ENCODE results near the gene MYBPC3. TPM values are rescaled to one million over a fixed set of nuclear protein-coding genes. Genes with fewer than 3 reads are reported as not detected.

Gene MYBPC3
- total and polyA plus RNA-seq, 2 donors (not counting 1 experiment from before 2014, with no cell fraction given) = not detected

GRCh38 chr11:47375020-47375419 lies 22.5 kb upstream of the MYBPC3 start:
- no peaks in the 10 kb centered on the region for H3K36me3 ChIP-seq (ENCODE audit: control insufficient read depth, insufficient read depth, low read length)
- no peak for TF ChIP-seq CTCF (conservative IDR thresholded peaks at IDR 0.05 in 1 of 2, IDR thresholded peaks at IDR 0.05 in 1 of 2; ENCODE audit: low read depth in 1 of 2, low read length in 2 of 2)
- no peak for TF ChIP-seq EZH2 (IDR thresholded peaks at IDR 0.05; ENCODE audit: low read length, missing control alignments)
- no peak overlapping the region for H2AFZ ChIP-seq (ENCODE audit: low read length)
- H3K4me1 ChIP-seq (ENCODE audit: control insufficient read depth, extremely low read depth, insufficient read depth, low read length) = no peaks in the 10 kb centered on the region
- no peak overlapping the region for H3K4me3 ChIP-seq (replicated peaks in 1 of 4; ENCODE audit: control extremely low read depth in 1 of 4, insufficient read depth in 1 of 4, low read depth in 3 of 4, low read length in 4 of 4)
- H3K9me3 ChIP-seq (ENCODE audit: control insufficient read depth, insufficient read depth, low read depth, low read length) = no peaks in the 10 kb centered on the region
- H3K27ac ChIP-seq (ENCODE audit: insufficient read depth, low read length) = no peak overlapping the region
- H3K4me2 ChIP-seq (ENCODE audit: extremely low read depth, insufficient read depth, low read length) = no peak overlapping the region
- no peaks in the 10 kb centered on the region for H4K20me1 ChIP-seq (ENCODE audit: control insufficient read depth, extremely low read depth, insufficient read depth, low read length)
- H3K27me3 ChIP-seq (ENCODE audit: control insufficient read depth, insufficient read depth, low read length) = no peaks in the 10 kb centered on the region
- DNase-seq (ENCODE audit: low read depth in 2 of 2) = no peak
- no peaks in the 10 kb centered on the region for H3K79me2 ChIP-seq (ENCODE audit: control insufficient read depth, insufficient read depth, low read length)
- H3K9ac ChIP-seq (ENCODE audit: insufficient read depth, low read length) = no peak overlapping the region

GRCh38 chr11:47374720-47375019 lies 22.2 kb upstream of the MYBPC3 start:
- no peaks in the 10 kb centered on the region for H4K20me1 ChIP-seq (ENCODE audit: control insufficient read depth, extremely low read depth, insufficient read depth, low read length)
- TF ChIP-seq CTCF (conservative IDR thresholded peaks at IDR 0.05 in 1 of 2, IDR thresholded peaks at IDR 0.05 in 1 of 2; ENCODE audit: low read depth in 1 of 2, low read length in 2 of 2) (no peak), EZH2 (IDR thresholded peaks at IDR 0.05; ENCODE audit: low read length, missing control alignments) (no peak)
- H3K9ac ChIP-seq (ENCODE audit: insufficient read depth, low read length) = no peak overlapping the region
- H3K79me2 ChIP-seq (ENCODE audit: control insufficient read depth, insufficient read depth, low read length) = no peaks in the 10 kb centered on the region
- no peak overlapping the region for H3K27ac ChIP-seq (ENCODE audit: insufficient read depth, low read length)
- H3K9me3 ChIP-seq (ENCODE audit: control insufficient read depth, insufficient read depth, low read depth, low read length) = no peaks in the 10 kb centered on the region
- H3K4me1 ChIP-seq (ENCODE audit: control insufficient read depth, extremely low read depth, insufficient read depth, low read length) = no peaks in the 10 kb centered on the region
- H3K4me3 ChIP-seq (replicated peaks in 1 of 4; ENCODE audit: control extremely low read depth in 1 of 4, insufficient read depth in 1 of 4, low read depth in 3 of 4, low read length in 4 of 4) = no peak overlapping the region
- no peaks in the 10 kb centered on the region for H3K27me3 ChIP-seq (ENCODE audit: control insufficient read depth, insufficient read depth, low read length)
- no peak overlapping the region for H3K4me2 ChIP-seq (ENCODE audit: extremely low read depth, insufficient read depth, low read length)
- no peak overlapping the region for H2AFZ ChIP-seq (ENCODE audit: low read length)
- DNase-seq (ENCODE audit: low read depth in 2 of 2) = no peak
- no peaks in the 10 kb centered on the region for H3K36me3 ChIP-seq (ENCODE audit: control insufficient read depth, insufficient read depth, low read length)

GRCh38 chr11:47373876-47374719 lies 21.6 kb upstream of the MYBPC3 start:
- Histone ChIP-seq H3K79me2 (ENCODE audit: control insufficient read depth, insufficient read depth, low read length) (no peaks in the 10 kb centered on the region), H3K4me1 (ENCODE audit: control insufficient read depth, extremely low read depth, insufficient read depth, low read length) (no peaks in the 10 kb centered on the region), H3K9me3 (ENCODE audit: control insufficient read depth, insufficient read depth, low read depth, low read length) (no peaks in the 10 kb centered on the region), H4K20me1 (ENCODE audit: control insufficient read depth, extremely low read depth, insufficient read depth, low read length) (no peaks in the 10 kb centered on the region), H3K4me2 (ENCODE audit: extremely low read depth, insufficient read depth, low read length) (no peak overlapping the region), H2AFZ (ENCODE audit: low read length) (peak overlapping the region; percentile 45), H3K9ac (ENCODE audit: insufficient read depth, low read length) (no peak overlapping the region), H3K27me3 (ENCODE audit: control insufficient read depth, insufficient read depth, low read length) (no peaks in the 10 kb centered on the region), H3K36me3 (ENCODE audit: control insufficient read depth, insufficient read depth, low read length) (no peaks in the 10 kb centered on the region), H3K4me3 (replicated peaks in 1 of 4; ENCODE audit: control extremely low read depth in 1 of 4, insufficient read depth in 1 of 4, low read depth in 3 of 4, low read length in 4 of 4) (no peak overlapping the region), H3K27ac (ENCODE audit: insufficient read depth, low read length) (no peak overlapping the region)
- TF ChIP-seq EZH2 (IDR thresholded peaks at IDR 0.05; ENCODE audit: low read length, missing control alignments) (no peak), CTCF (conservative IDR thresholded peaks at IDR 0.05 in 1 of 2, IDR thresholded peaks at IDR 0.05 in 1 of 2; ENCODE audit: low read depth in 1 of 2, low read length in 2 of 2) (peak; percentile 88 to 92)
- DNase-seq (ENCODE audit: low read depth in 2 of 2) = peak; percentile 54 to 70
